Neural crest cell (in vitro differentiated cells): ENCODE data around the gene LRTM2. TPM values are rescaled to one million over a fixed set of nuclear protein-coding genes. Genes with fewer than 3 reads are reported as not detected.

Experiments used
- DNase-seq: peaks from one replicate; pipeline ENCODE4 v3.0.0; 2021; ENCODE audit warnings: low read depth, mixed read lengths, low spot score
- H3K27ac Mint-ChIP-seq: one replicate; pipeline ENCODE4 v1.8.0; 2021; ENCODE audit warnings: mild to moderate bottlenecking, mixed read lengths; ENCODE audit not compliant: unreplicated experiment
- H3K27me3 Mint-ChIP-seq: 2 replicates; pipeline ENCODE4 v1.8.0; 2021; ENCODE audit warnings: low read depth, mild to moderate bottlenecking, mixed read lengths
- H3K36me3 Mint-ChIP-seq: 2 replicates; pipeline ENCODE4 v1.8.0; 2021; ENCODE audit warnings: low read depth, mild to moderate bottlenecking, mixed read lengths
- H3K4me1 Mint-ChIP-seq: 2 replicates; pipeline ENCODE4 v1.8.0; 2021; ENCODE audit warnings: mixed read lengths
- H3K4me3 Mint-ChIP-seq: one replicate; pipeline ENCODE4 v1.8.0; 2021; ENCODE audit warnings: mild to moderate bottlenecking, mixed read lengths
- H3K9me3 Mint-ChIP-seq: 2 replicates; pipeline ENCODE4 v1.8.0; 2021; ENCODE audit warnings: mixed read lengths
- CTCF ChIP-seq: fragments of 200-600 bp; sonication (generic); conservative IDR thresholded peaks from 2 replicates; pipeline ENCODE4 v1.5.0; 2021; ENCODE audit warnings: antibody characterized with exemption, mild to moderate bottlenecking
- total RNA-seq: library from RNA; stranded (reverse); gene quantifications from 2 replicates; pipeline ENCODE4 v1.2.1, GENCODE V29; 2021

Gene LRTM2
- total RNA-seq, 1 donor from 2014 or later = 0.19 TPM

DNA sequence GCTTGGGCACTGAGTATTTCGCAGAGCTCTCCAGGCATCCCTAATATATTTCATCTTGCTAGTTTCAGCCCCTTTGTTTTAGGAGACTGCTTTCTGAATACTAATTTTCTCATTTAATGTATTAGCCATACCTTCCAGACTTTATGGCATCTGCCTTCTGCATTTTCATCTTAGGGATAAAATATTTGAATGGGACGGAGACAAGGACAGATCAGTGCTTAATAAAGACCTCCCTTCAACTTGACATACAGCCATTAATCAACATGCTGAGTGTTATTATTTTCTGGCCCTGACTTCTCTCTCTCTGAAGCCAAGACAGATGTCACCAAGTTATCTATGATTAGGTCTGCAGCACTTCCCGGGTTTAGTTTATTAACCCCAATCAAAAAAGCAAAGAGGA is 55.7 kb downstream of the LRTM2 start:
- Mint-ChIP-seq H3K27me3 (no peaks in the 10 kb centered on the region), H3K4me3 (no peak overlapping the region), H3K9me3 (no peaks in the 10 kb centered on the region), H3K36me3 (no peaks in the 10 kb centered on the region), H3K27ac (no peak overlapping the region), H3K4me1 (peaks cover 15% of the 10 kb centered on the region)
- no peak for DNase-seq
- no peak for TF ChIP-seq CTCF

GRCh38 chr12:1877169-1877878 is 57.0 kb downstream of the LRTM2 start:
- H3K4me3 Mint-ChIP-seq = no peak overlapping the region
- TF ChIP-seq CTCF = no peak
- peaks cover 15% of the 10 kb centered on the region for H3K4me1 Mint-ChIP-seq
- H3K9me3 Mint-ChIP-seq = no peaks in the 10 kb centered on the region
- H3K36me3 Mint-ChIP-seq = no peaks in the 10 kb centered on the region
- no peaks in the 10 kb centered on the region for H3K27me3 Mint-ChIP-seq
- H3K27ac Mint-ChIP-seq = no peak overlapping the region
- DNase-seq = no peak

GRCh38 chr12:1878214-1878613 is 57.8 kb downstream of the LRTM2 start:
- Mint-ChIP-seq H3K4me3 (no peak overlapping the region), H3K27me3 (no peaks in the 10 kb centered on the region), H3K9me3 (no peaks in the 10 kb centered on the region), H3K27ac (no peak overlapping the region), H3K4me1 (peaks cover 15% of the 10 kb centered on the region), H3K36me3 (no peaks in the 10 kb centered on the region)
- TF ChIP-seq CTCF = no peak
- no peak for DNase-seq

GRCh38 chr12:1878695-1879094 is 58.3 kb downstream of the LRTM2 start:
- H3K27me3 Mint-ChIP-seq = no peaks in the 10 kb centered on the region
- peaks cover 13% of the 10 kb centered on the region for H3K4me1 Mint-ChIP-seq
- no peak for TF ChIP-seq CTCF

DNA sequence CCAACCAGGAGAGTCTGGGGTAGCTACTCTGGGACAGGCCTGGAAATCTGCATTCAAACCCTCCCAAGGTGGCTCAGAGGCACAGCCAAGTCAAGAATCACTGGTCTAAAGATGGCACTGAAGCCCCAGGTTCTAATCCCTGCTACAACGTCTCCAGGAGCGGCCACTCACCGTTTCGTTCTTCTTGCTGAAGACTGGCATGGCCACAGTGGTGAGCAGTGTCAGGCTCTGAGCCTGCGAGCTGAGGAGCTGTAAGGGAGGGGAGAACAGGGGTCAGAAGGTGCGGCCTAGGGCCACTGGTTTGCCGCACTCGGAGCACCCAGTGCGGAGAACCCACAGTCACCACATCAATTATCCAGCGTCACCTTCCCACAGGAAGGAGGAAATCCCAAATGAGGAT is 59.3 kb downstream of the LRTM2 start:
- no peak for TF ChIP-seq CTCF
- H3K36me3 Mint-ChIP-seq = no peaks in the 10 kb centered on the region
- no peak for DNase-seq

More at GRCh38 chr12:1878695-1879094, 58.3 kb downstream of the LRTM2 start:
- Mint-ChIP-seq H3K9me3 (no peaks in the 10 kb centered on the region), H3K4me3 (no peak overlapping the region), H3K36me3 (no peaks in the 10 kb centered on the region), H3K27ac (no peak overlapping the region)
- no peak for DNase-seq

More for the DNA sequence above, 59.3 kb downstream of the LRTM2 start:
- no peaks in the 10 kb centered on the region for H3K9me3 Mint-ChIP-seq
- no peaks in the 10 kb centered on the region for H3K27me3 Mint-ChIP-seq
- peaks cover 8% of the 10 kb centered on the region for H3K4me1 Mint-ChIP-seq
- no peak overlapping the region for H3K27ac Mint-ChIP-seq
- H3K4me3 Mint-ChIP-seq = no peak overlapping the region
